OCI-LY1 (cell line): ENCODE data around the gene VCL.

Source experiments
- H2AFZ ChIP-seq: fragments of 200-600 bp; sonication (generic), shearing (Covaris generic); 2 replicates; pipeline ENCODE4 v1.6.0; 2014; ENCODE audit warnings: antibody characterized with exemption, mild to moderate bottlenecking, low read length
- H3F3A ChIP-seq: fragments of 200-600 bp; sonication (generic), shearing (Covaris generic); 2 replicates; pipeline ENCODE4 v1.6.0; 2014; ENCODE audit warnings: mild to moderate bottlenecking, antibody characterized with exemption, low read length, moderate library complexity; ENCODE audit not compliant: insufficient read depth
- H3K27ac ChIP-seq: fragments of 200-600 bp; sonication (generic); 2 replicates; pipeline ENCODE4 v1.5.1; 2014; ENCODE audit warnings: low read length, mixed run types, mild to moderate bottlenecking, low read depth; ENCODE audit not compliant: poor library complexity, severe bottlenecking
- H3K27me3 ChIP-seq: fragments of 200-600 bp; sonication (generic); 2 replicates; pipeline ENCODE4 v1.6.0; 2014; ENCODE audit warnings: antibody characterized with exemption, mild to moderate bottlenecking, low read length, moderate library complexity; ENCODE audit not compliant: insufficient read depth
- H3K36me3 ChIP-seq: fragments of 200-600 bp; sonication (generic); 2 replicates; pipeline ENCODE4 v1.6.1; 2014; ENCODE audit warnings: mild to moderate bottlenecking, antibody characterized with exemption, low read length, moderate library complexity, mixed read lengths; ENCODE audit not compliant: insufficient read depth
- H3K4me1 ChIP-seq: fragments of 200-600 bp; sonication (generic); 2 replicates; pipeline ENCODE4 v1.5.1; 2014; ENCODE audit warnings: mild to moderate bottlenecking, low read length, moderate library complexity; ENCODE audit not compliant: insufficient read depth, severe bottlenecking
- H3K4me2 ChIP-seq: fragments of 200-600 bp; sonication (generic), shearing (Covaris generic); 2 replicates; pipeline ENCODE4 v1.6.1; 2014; ENCODE audit warnings: low read length
- H3K4me3 ChIP-seq: fragments of 200-600 bp; sonication (generic); 2 replicates; pipeline ENCODE4 v1.5.1; 2014; ENCODE audit warnings: low read length, low read depth, mild to moderate bottlenecking, mixed read lengths; ENCODE audit not compliant: poor library complexity, severe bottlenecking
- H3K79me2 ChIP-seq: fragments of 200-600 bp; shearing (Covaris generic); 2 replicates; pipeline ENCODE4 v1.6.1; 2016; ENCODE audit warnings: mixed run types, low read length, mixed read lengths; ENCODE audit not compliant: insufficient read depth
- H3K9ac ChIP-seq: fragments of 200-600 bp; sonication (generic), shearing (Covaris generic); 2 replicates; pipeline ENCODE4 v1.6.1; 2014; ENCODE audit warnings: mild to moderate bottlenecking, low read length, mixed read lengths
- H3K9me2 ChIP-seq: fragments of 200-600 bp; sonication (generic), shearing (Covaris generic); 2 replicates; pipeline ENCODE4 v1.6.1; 2014; ENCODE audit warnings: low read depth, mild to moderate bottlenecking, low read length, mixed read lengths
- H3K9me3 ChIP-seq: fragments of 200-600 bp; shearing (Covaris generic); 2 replicates; pipeline ENCODE4 v1.6.1; 2014; ENCODE audit warnings: low read length, mixed read lengths
- H4K20me1 ChIP-seq: fragments of 200-600 bp; sonication (generic), shearing (Covaris generic); 2 replicates; pipeline ENCODE4 v1.6.0; 2016; ENCODE audit warnings: mild to moderate bottlenecking, low read length; ENCODE audit not compliant: insufficient read depth
- CTCF ChIP-seq: fragments of 200-600 bp; sonication (generic), shearing (Covaris generic); IDR thresholded peaks from 2 replicates; pipeline ENCODE4 v1.5.1; 2017; ENCODE audit warnings: mild to moderate bottlenecking, antibody characterized with exemption, low read length, moderate library complexity, mixed read lengths
- EZH2 ChIP-seq: fragments of 200-600 bp; sonication (generic), shearing (Covaris generic); IDR thresholded peaks from 2 replicates; pipeline ENCODE4 v1.8.0; 2017; ENCODE audit warnings: borderline replicate concordance, mixed run types, mild to moderate bottlenecking, antibody characterized with exemption, low read length, moderate library complexity, mixed read lengths

The VCL gene

DNA sequence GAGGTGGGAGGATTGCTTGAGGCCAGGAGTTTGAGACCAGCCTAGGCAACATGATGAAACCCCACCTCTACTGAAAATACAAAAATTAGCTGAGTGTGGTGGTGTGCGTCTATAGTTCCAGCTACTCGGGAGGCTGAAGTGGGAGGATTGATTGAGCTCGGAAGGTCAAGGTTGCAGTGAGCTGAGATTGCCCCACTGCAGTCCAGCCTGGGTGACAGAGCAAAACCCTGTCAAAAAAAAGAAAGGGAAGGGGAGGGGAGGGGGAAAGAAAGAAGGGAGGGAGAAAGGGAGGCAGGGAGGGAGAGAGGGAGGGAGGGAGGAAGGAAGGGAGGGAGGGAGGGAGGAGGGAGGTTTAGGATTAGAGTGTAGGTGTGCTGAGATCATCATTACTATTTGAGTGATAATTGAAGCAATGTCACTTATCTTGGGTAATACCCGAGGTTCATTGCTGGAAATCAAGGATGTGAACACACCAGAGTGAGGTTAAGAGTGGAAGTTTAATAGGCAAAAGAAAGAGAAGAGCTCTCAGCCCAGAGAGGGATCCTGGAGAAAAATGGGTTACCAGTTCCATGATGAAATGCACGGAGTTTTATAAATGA lies 27.6 kb downstream of the VCL start:
- H3K9ac ChIP-seq: no peak overlapping the region
- no peak overlapping the region for H2AFZ ChIP-seq
- no peaks in the 10 kb centered on the region for H3K9me2 ChIP-seq
- H3K27me3 ChIP-seq: no peaks in the 10 kb centered on the region
- H3K4me1 ChIP-seq: no peaks in the 10 kb centered on the region
- H3K4me3 ChIP-seq: no peak overlapping the region
- H3F3A ChIP-seq: no peaks in the 10 kb centered on the region
- H3K9me3 ChIP-seq: no peaks in the 10 kb centered on the region
- H3K4me2 ChIP-seq: no peak overlapping the region
- no peaks in the 10 kb centered on the region for H4K20me1 ChIP-seq
- H3K27ac ChIP-seq: no peak overlapping the region
- TF ChIP-seq CTCF: no peak
- no peak for TF ChIP-seq EZH2
- H3K36me3 ChIP-seq: no peaks in the 10 kb centered on the region; the same call in 1 of the 2 replicates
- H3K79me2 ChIP-seq: no peaks in the 10 kb centered on the region

DNA sequence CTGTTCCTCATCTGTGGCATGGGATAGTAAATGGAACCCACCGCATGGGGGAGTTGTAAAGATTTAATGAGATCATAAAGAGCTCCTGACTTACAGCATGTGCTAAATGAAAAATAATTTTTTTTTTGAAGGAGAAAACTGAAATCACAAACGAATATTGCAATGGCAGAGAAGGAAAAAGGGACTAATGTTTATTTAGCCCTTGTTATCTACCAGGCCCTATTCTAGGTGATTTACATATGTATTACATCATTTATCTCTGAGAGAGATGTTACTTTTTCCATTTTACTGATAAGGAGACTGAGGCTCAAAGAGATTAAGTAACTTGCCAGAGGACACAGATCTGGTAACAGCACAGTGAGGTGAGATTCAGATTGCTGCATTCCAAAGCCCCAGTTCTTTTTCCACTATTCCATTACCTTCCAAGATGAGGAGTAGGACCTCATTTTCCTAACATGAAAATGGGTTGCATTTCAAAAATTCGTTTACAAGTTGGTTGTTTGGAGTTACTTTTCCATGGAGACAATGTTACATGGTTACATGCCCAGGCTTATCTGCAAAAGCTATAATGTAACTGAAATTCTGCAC lies 28.6 kb downstream of the VCL start:
- Histone ChIP-seq H3K4me2 (no peak overlapping the region), H3K79me2 (no peaks in the 10 kb centered on the region), H3K9ac (no peak overlapping the region), H3K27me3 (no peaks in the 10 kb centered on the region), H3K4me1 (no peaks in the 10 kb centered on the region), H3K9me2 (no peaks in the 10 kb centered on the region), H3K4me3 (no peak overlapping the region), H3K36me3 (no peaks in the 10 kb centered on the region), H3K27ac (no peak overlapping the region), H3F3A (no peaks in the 10 kb centered on the region), H3K9me3 (no peaks in the 10 kb centered on the region), H2AFZ (no peak overlapping the region), H4K20me1 (no peaks in the 10 kb centered on the region)
- TF ChIP-seq CTCF (no peak; the same call in 1 of the 2 replicates), EZH2 (no peak)

GRCh38 chr10:74027702-74028101 lies 29.8 kb downstream of the VCL start:
- H2AFZ ChIP-seq: no peak overlapping the region
- H3K4me2 ChIP-seq: no peak overlapping the region
- TF ChIP-seq EZH2: no peak
- no peak for TF ChIP-seq CTCF
- no peaks in the 10 kb centered on the region for H3K79me2 ChIP-seq
- H3F3A ChIP-seq: no peaks in the 10 kb centered on the region
- no peak overlapping the region for H3K27ac ChIP-seq
- H3K36me3 ChIP-seq: no peaks in the 10 kb centered on the region
- H3K9ac ChIP-seq: no peak overlapping the region
- H3K9me2 ChIP-seq: no peaks in the 10 kb centered on the region
- no peaks in the 10 kb centered on the region for H3K9me3 ChIP-seq
- H3K4me1 ChIP-seq: no peaks in the 10 kb centered on the region
- no peaks in the 10 kb centered on the region for H3K27me3 ChIP-seq
- no peak overlapping the region for H3K4me3 ChIP-seq
- no peaks in the 10 kb centered on the region for H4K20me1 ChIP-seq
